ENCODE results near the gene ATP11A. TPM values are rescaled to one million over a fixed set of nuclear protein-coding genes. Genes with fewer than 3 reads are reported as not detected.

Gene ATP11A
- total and polyA plus RNA-seq, 10 of the 15 experiments (the other 5 are each of a cell fraction or from before 2014, with no cell fraction given), result 1.4 to 69.6 (median 14.4) TPM

GRCh38 chr13:112849500-112849899 lies 159.7 kb downstream of the ATP11A start:
- in situ Hi-C loops (cut with MboI), result no loop called here
- Histone ChIP-seq H3K4me1 (ENCODE audit: control insufficient read depth, insufficient read depth, low read length) (peaks cover 4% of the 10 kb centered on the region; the same call in 1 of the 2 replicates), H4K20me1 (ENCODE audit: control insufficient read depth, insufficient read depth) (no peaks in the 10 kb centered on the region), H3K9me3 (replicated peaks; ENCODE audit: control insufficient read depth, insufficient read depth, low read length) (no peaks in the 10 kb centered on the region; the same call in 2 of the 3 replicates), H3K27ac (ENCODE audit: control insufficient read depth, insufficient read depth) (no peak overlapping the region), H3K79me2 (ENCODE audit: control insufficient read depth, insufficient read depth, low read length) (no peaks in the 10 kb centered on the region), H3K4me2 (ENCODE audit: control insufficient read depth, insufficient read depth) (no peak overlapping the region), H3K27me3 (replicated peaks in 1 of 2; ENCODE audit: control insufficient read depth in 2 of 2, insufficient read depth in 2 of 2, low read length in 1 of 2) (no peaks in the 10 kb centered on the region), H2AFZ (ENCODE audit: control insufficient read depth, low read depth, low read length) (no peak overlapping the region), H3K36me3 (ENCODE audit: control insufficient read depth in 2 of 2, insufficient read depth in 2 of 2, low read length in 1 of 2) (peaks cover 8 to 9% of the 10 kb centered on the region in 2 experiments), H3K9ac (ENCODE audit: control insufficient read depth, insufficient read depth, low read length) (no peak overlapping the region), H3K4me3 (no peak overlapping the region)
- ATAC-seq (peak; percentile 62), FAIRE-seq (no peak), DNase-seq (ENCODE audit: low read depth, low spot score) (no peak)
- TF ChIP-seq NFXL1 (IDR thresholded peaks at IDR 0.05; ENCODE audit: borderline replicate concordance) (no peak), SMAD1 (IDR thresholded peaks at IDR 0.05; ENCODE audit: low read depth, partially characterized antibody) (peak; percentile 52), ELK1 (IDR thresholded peaks at IDR 0.05; ENCODE audit: low read depth, low read length) (no peak)
- WGBS (ENCODE audit: insufficient coverage, insufficient replicate concordance, low lambda C conversion rate, missing lambda C conversion rate), result 83% methylated on average over 6 of the region's 6 CpGs
- BruUV-seq (replicated peaks), result no TSS peak
- CTCF ChIA-PET, result no interaction called here
- SMC1A ChIA-PET (ENCODE audit: uncharacterized antibody, unreplicated experiment), result no interaction called here
- intact Hi-C loops (cut with micrococcal nuclease; ENCODE audit: unreplicated experiment), result no loop called here
- RAD21 ChIA-PET (ENCODE audit: unreplicated experiment), result no interaction called here
- POLR2A ChIA-PET, result no interaction called here

GRCh38 chr13:112850273-112850672 lies 160.4 kb downstream of the ATP11A start:
- H3K4me2 ChIP-seq (ENCODE audit: control insufficient read depth, insufficient read depth), result no peak overlapping the region
- no peaks in the 10 kb centered on the region for H4K20me1 ChIP-seq (ENCODE audit: control insufficient read depth, insufficient read depth)
- H3K27me3 ChIP-seq (replicated peaks in 1 of 2; ENCODE audit: control insufficient read depth in 2 of 2, insufficient read depth in 2 of 2, low read length in 1 of 2), result no peaks in the 10 kb centered on the region
- ChIA-PET CTCF (no interaction called here), SMC1A (ENCODE audit: uncharacterized antibody, unreplicated experiment) (no interaction called here), POLR2A (no interaction called here), RAD21 (ENCODE audit: unreplicated experiment) (no interaction called here)
- TF ChIP-seq POLR2AphosphoS2 (IDR thresholded peaks at IDR 0.05; ENCODE audit: low read depth, low read length) (no peak), HDAC6 (IDR thresholded peaks at IDR 0.05; ENCODE audit: unreplicated experiment) (no peak), ATF7 (IDR thresholded peaks at IDR 0.05; ENCODE audit: low read depth) (no peak), NBN (IDR thresholded peaks at IDR 0.05) (no peak), ESRRA (IDR thresholded peaks at IDR 0.05; ENCODE audit: low read length) (no peak), EZH2 (IDR thresholded peaks at IDR 0.05; ENCODE audit: borderline replicate concordance, control insufficient read depth, low read depth, low read length) (no peak), JUND (IDR thresholded peaks at IDR 0.05; ENCODE audit: low read depth, low read length) (no peak), NR2C2 (IDR thresholded peaks at IDR 0.05; ENCODE audit: borderline replicate concordance, control insufficient read depth, insufficient read length, low read depth) (no peak), TCF7 (IDR thresholded peaks at IDR 0.05; ENCODE audit: borderline replicate concordance) (no peak), KDM1A (IDR thresholded peaks at IDR 0.05; ENCODE audit: borderline replicate concordance) (no peak), SKIL (IDR thresholded peaks at IDR 0.05; ENCODE audit: low read depth, poor library complexity, severe bottlenecking) (no peak), POLR2AphosphoS5 (IDR thresholded peaks at IDR 0.05; ENCODE audit: low read length) (no peak)
- peaks cover 8 to 9% of the 10 kb centered on the region in 2 experiments for H3K36me3 ChIP-seq (ENCODE audit: control insufficient read depth in 2 of 2, insufficient read depth in 2 of 2, low read length in 1 of 2)
- WGBS (ENCODE audit: insufficient coverage, insufficient replicate concordance, low lambda C conversion rate, missing lambda C conversion rate), result 99% methylated on average over 6 of the region's 6 CpGs
- intact Hi-C loops (cut with micrococcal nuclease; ENCODE audit: unreplicated experiment) (no loop called here), in situ Hi-C loops (cut with MboI) (loop anchor here (25.0 kb wide), 1 partner anchor 1388 kb away; no protein-coding TSS in a partner anchor)
- H3K4me3 ChIP-seq, result no peak overlapping the region
- no peaks in the 10 kb centered on the region for H3K79me2 ChIP-seq (ENCODE audit: control insufficient read depth, insufficient read depth, low read length)
- BruUV-seq (replicated peaks), result no TSS peak
- no peak overlapping the region for H3K27ac ChIP-seq (ENCODE audit: control insufficient read depth, insufficient read depth)
- FAIRE-seq (no peak), ATAC-seq (no peak), DNase-seq (ENCODE audit: low read depth, low spot score) (no peak)
- H3K9ac ChIP-seq (ENCODE audit: control insufficient read depth, insufficient read depth, low read length), result no peak overlapping the region
- peaks cover 4% of the 10 kb centered on the region; the same call in 1 of the 2 replicates for H3K4me1 ChIP-seq (ENCODE audit: control insufficient read depth, insufficient read depth, low read length)
- no peak overlapping the region for H2AFZ ChIP-seq (ENCODE audit: control insufficient read depth, low read depth, low read length)
- H3K9me3 ChIP-seq (replicated peaks; ENCODE audit: control insufficient read depth, insufficient read depth, low read length), result no peaks in the 10 kb centered on the region; the same call in 2 of the 3 replicates

Data from GM12878 (cell line).